Measurements from ENCODE around the gene LIMS1.
A peak's percentile ranks its signal among the peaks of the same experiment; 100 is the strongest.

Gene LIMS1

GRCh38 chr2:108587621-108588020 is 53.4 kb downstream of the LIMS1 start:
- Histone ChIP-seq H3K4me2 (ENCODE audit: low read length) (peak overlapping the region; percentile 65), H3K9me3 (ENCODE audit: insufficient read depth, low read length) (no peaks in the 10 kb centered on the region), H2AFZ (ENCODE audit: low read depth, low read length) (no peak overlapping the region), H3K4me1 (ENCODE audit: low read length) (peaks cover 46% of the 10 kb centered on the region), H4K20me1 (ENCODE audit: insufficient read depth, low read length) (peaks cover 52% of the 10 kb centered on the region), H3K27me3 (ENCODE audit: low read depth, low read length) (no peaks in the 10 kb centered on the region), H3K27ac (ENCODE audit: low read length) (no peak overlapping the region), H3K79me2 (ENCODE audit: low read length) (peaks cover 88% of the 10 kb centered on the region), H3K4me3 (ENCODE audit: low read length) (peak overlapping the region; percentile 1; the same call in 1 of the 2 replicates), H3K9ac (ENCODE audit: low read length) (no peak overlapping the region), H3K36me3 (replicated peaks; ENCODE audit: low read depth, low read length) (no peaks in the 10 kb centered on the region)
- TF ChIP-seq CTCF (IDR thresholded peaks at IDR 0.05; ENCODE audit: low read depth, low read length) (no peak), EZH2phosphoT487 (IDR thresholded peaks at IDR 0.05; ENCODE audit: low read depth) (no peak)

DNA sequence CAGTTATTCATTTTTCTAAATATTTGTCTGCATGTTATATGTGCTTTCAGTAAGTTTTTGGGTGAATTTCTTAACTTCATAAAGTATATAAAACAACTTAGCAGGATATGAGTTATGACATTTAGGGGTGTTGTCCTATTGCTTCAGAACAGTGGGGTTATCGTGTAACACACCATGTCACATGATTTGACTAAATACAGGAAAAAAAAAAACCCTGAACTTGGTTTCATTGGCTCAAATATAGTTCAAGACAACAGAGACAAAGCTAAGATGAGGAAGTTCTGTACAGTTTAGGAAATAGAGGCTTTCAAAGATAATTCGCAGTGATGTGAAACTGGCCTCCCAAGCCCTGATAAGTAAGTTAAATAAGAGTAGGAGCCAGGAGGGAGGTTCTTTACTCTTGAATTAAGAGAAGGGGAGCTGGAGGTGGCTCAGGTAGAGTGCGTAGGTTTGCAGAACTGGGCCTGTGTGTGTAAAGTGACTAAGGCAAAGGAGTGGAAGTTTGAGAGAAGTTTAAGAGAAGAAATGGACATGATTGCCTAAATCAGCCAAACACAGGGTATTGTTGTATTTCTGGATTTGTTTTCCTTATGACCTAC is 53.9 kb downstream of the LIMS1 start:
- Histone ChIP-seq H3K4me2 (ENCODE audit: low read length) (peak overlapping the region; percentile 65), H3K27ac (ENCODE audit: low read length) (peak overlapping the region; percentile 32), H3K9ac (ENCODE audit: low read length) (0 out of 2 replicates have a peak overlapping the region, but pooled peaks have one; percentile 6)

GRCh38 chr2:108589372-108589771 is 55.1 kb downstream of the LIMS1 start:
- no peak overlapping the region for H3K4me3 ChIP-seq (ENCODE audit: low read length)
- no peaks in the 10 kb centered on the region for H3K9me3 ChIP-seq (ENCODE audit: insufficient read depth, low read length)
- no peak overlapping the region for H3K27ac ChIP-seq (ENCODE audit: low read length)
- TF ChIP-seq CTCF (IDR thresholded peaks at IDR 0.05; ENCODE audit: low read depth, low read length) (no peak), EZH2phosphoT487 (IDR thresholded peaks at IDR 0.05; ENCODE audit: low read depth) (no peak)
- H3K4me1 ChIP-seq (ENCODE audit: low read length) = peaks cover 54% of the 10 kb centered on the region
- H3K4me2 ChIP-seq (ENCODE audit: low read length) = no peak overlapping the region
- H3K79me2 ChIP-seq (ENCODE audit: low read length) = peaks cover 82% of the 10 kb centered on the region
- H2AFZ ChIP-seq (ENCODE audit: low read depth, low read length) = no peak overlapping the region
- H3K9ac ChIP-seq (ENCODE audit: low read length) = no peak overlapping the region
- peaks cover 64% of the 10 kb centered on the region for H4K20me1 ChIP-seq (ENCODE audit: insufficient read depth, low read length)
- H3K36me3 ChIP-seq (replicated peaks; ENCODE audit: low read depth, low read length) = no peaks in the 10 kb centered on the region
- H3K27me3 ChIP-seq (ENCODE audit: low read depth, low read length) = peaks cover 8% of the 10 kb centered on the region; the same call in 1 of the 2 replicates

More for the DNA sequence above, 53.9 kb downstream of the LIMS1 start:
- no peak for TF ChIP-seq EZH2phosphoT487 (IDR thresholded peaks at IDR 0.05; ENCODE audit: low read depth)
- TF ChIP-seq CTCF (IDR thresholded peaks at IDR 0.05; ENCODE audit: low read depth, low read length) = no peak
- Histone ChIP-seq H2AFZ (ENCODE audit: low read depth, low read length) (no peak overlapping the region), H3K4me3 (ENCODE audit: low read length) (peak overlapping the region; percentile 1), H3K79me2 (ENCODE audit: low read length) (peaks cover 88% of the 10 kb centered on the region), H3K36me3 (replicated peaks; ENCODE audit: low read depth, low read length) (no peaks in the 10 kb centered on the region), H3K27me3 (ENCODE audit: low read depth, low read length) (peaks cover 4% of the 10 kb centered on the region; the same call in 1 of the 2 replicates), H3K9me3 (ENCODE audit: insufficient read depth, low read length) (no peaks in the 10 kb centered on the region), H3K4me1 (ENCODE audit: low read length) (peaks cover 50% of the 10 kb centered on the region), H4K20me1 (ENCODE audit: insufficient read depth, low read length) (peaks cover 58% of the 10 kb centered on the region)

DNA sequence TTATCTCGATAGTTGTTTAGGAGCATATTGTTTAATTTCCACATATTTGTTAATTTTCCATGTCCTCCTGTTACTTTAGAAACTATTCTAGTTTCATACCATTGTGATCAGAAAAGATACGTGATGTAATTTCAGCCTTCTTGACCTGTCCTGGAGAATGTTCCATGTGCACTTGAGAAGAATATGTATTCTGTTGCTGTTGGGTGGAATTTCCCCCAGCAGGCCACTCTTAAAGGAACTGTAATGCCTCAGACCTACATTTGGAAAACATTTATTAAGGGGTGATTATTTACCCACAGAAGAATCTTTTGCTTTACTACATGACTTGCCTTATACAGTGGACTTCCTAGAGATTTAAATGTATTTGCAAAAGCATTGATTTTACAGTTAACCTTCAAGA is 55.5 kb downstream of the LIMS1 start:
- Histone ChIP-seq H3K27ac (ENCODE audit: low read length) (no peak overlapping the region), H3K9me3 (ENCODE audit: insufficient read depth, low read length) (no peaks in the 10 kb centered on the region), H4K20me1 (ENCODE audit: insufficient read depth, low read length) (peaks cover 65% of the 10 kb centered on the region), H2AFZ (ENCODE audit: low read depth, low read length) (no peak overlapping the region), H3K9ac (ENCODE audit: low read length) (no peak overlapping the region), H3K79me2 (ENCODE audit: low read length) (peaks cover 82% of the 10 kb centered on the region), H3K4me1 (ENCODE audit: low read length) (peaks cover 57% of the 10 kb centered on the region), H3K4me2 (ENCODE audit: low read length) (no peak overlapping the region), H3K4me3 (ENCODE audit: low read length) (no peak overlapping the region), H3K36me3 (replicated peaks; ENCODE audit: low read depth, low read length) (no peaks in the 10 kb centered on the region), H3K27me3 (ENCODE audit: low read depth, low read length) (peaks cover 8% of the 10 kb centered on the region; the same call in 1 of the 2 replicates)
- no peak for TF ChIP-seq CTCF (IDR thresholded peaks at IDR 0.05; ENCODE audit: low read depth, low read length)
- no peak for TF ChIP-seq EZH2phosphoT487 (IDR thresholded peaks at IDR 0.05; ENCODE audit: low read depth)
